Adrenal gland (tissue), 5 donors: Measurements from ENCODE around the gene BACH2.

Experiments used
- CTCF ChIP-seq, 6 experiments: fragments of 450-650 bp in 4 of 6; fragments of 200-600 bp in 2 of 6; sonication (generic) in 1 of 6; IDR thresholded peaks; 1 replicate in 5 of 6; 2 replicates in 1 of 6; pipeline versions ENCODE4 v1.5.1 to v1.8.0; 2016 to 2021; ENCODE audit warnings: antibody characterized with exemption in 6 of 6, mild to moderate bottlenecking in 2 of 6, moderate library complexity in 1 of 6
- POLR2A ChIP-seq, 2 donors: fragments of 450-650 bp; IDR thresholded peaks; one replicate each; pipeline ENCODE4 v1.6.1; 2017; ENCODE audit warnings: antibody characterized with exemption in 2 of 2, mild to moderate bottlenecking in 2 of 2, moderate library complexity in 1 of 2
- donor health status: DM: no; HTN: no; CAD: no.

GRCh38 chr6:90126181-90126580 lies 170.5 kb downstream of the BACH2 start:
- TF ChIP-seq POLR2A (IDR thresholded peaks at IDR 0.05) (no peak), CTCF (IDR thresholded peaks at IDR 0.05) (no peak)
